Measurements from ENCODE around the gene NAB2. TPM values are rescaled to one million over a fixed set of nuclear protein-coding genes. Genes with fewer than 3 reads are reported as not detected.
A peak's percentile ranks its signal among the peaks of the same experiment; 100 is the strongest.

NAB2 gene
- polyA plus RNA-seq, 1 of the 3 experiments (the other 2 are of a cell fraction): 23.7 TPM

DNA sequence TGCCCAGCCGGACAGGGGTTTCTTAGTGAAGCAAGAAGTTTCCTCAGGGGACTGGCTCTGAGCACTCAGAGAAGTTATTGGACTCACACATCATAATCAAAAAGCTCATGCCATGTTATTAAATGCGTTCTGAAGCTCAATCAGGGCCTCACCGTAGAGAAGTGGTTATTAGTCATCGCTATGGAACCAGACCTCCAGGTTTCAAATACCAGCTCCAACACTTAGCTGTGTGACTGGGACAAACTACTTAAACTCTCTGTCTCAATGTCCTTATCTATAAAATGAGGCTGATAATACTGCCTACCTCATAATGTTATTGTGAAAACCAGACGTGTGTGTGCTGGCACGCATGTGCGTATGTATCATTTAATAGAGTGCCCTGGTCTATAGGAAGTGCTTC lies 14.9 kb downstream of the NAB2 start:
- DNase-seq: no peak
- Histone ChIP-seq H3F3A (replicated peaks; ENCODE audit: insufficient read depth) (no peaks in the 10 kb centered on the region), H4K20me1 (ENCODE audit: insufficient read depth) (no peaks in the 10 kb centered on the region), H3K36me3 (replicated peaks in 1 of 2; ENCODE audit: control insufficient read depth in 1 of 2, insufficient read depth in 2 of 2, low read length in 1 of 2) (no peaks in the 10 kb centered on the region), H3K4me1 (ENCODE audit: control insufficient read depth in 1 of 2, insufficient read depth in 2 of 2, low read depth in 1 of 2, low read length in 1 of 2) (peaks cover 0 to 2% of the 10 kb centered on the region in 2 experiments; a peak in 1 of 4 replicates), H3K4me2 (no peak overlapping the region), H3K27me3 (ENCODE audit: insufficient read depth) (no peaks in the 10 kb centered on the region), H2AFZ (ENCODE audit: low read depth) (no peak overlapping the region), H3K79me2 (ENCODE audit: insufficient read depth) (no peaks in the 10 kb centered on the region), H3K9me2 (no peaks in the 10 kb centered on the region), H3K9ac (no peak overlapping the region), H3K4me3 (ENCODE audit: low read depth in 2 of 2, low read length in 1 of 2) (no peak overlapping the region), H3K27ac (ENCODE audit: low read depth in 2 of 2, low read length in 1 of 2) (no peak overlapping the region), H3K9me3 (no peaks in the 10 kb centered on the region)
- 76% methylated on average over 7 of the region's 7 CpGs for WGBS (ENCODE audit: low lambda C conversion rate)
- ChIA-PET CTCF (interaction anchor here (1.1 to 23.2 kb wide), 8 partner anchors 8 to 110 kb away, joined by 4 to 339 read pairs (median 7); partner anchors contain the start of genes NEMP1 and ZBTB39), POLR2A (no interaction called here)
- TF ChIP-seq NRF1 (IDR thresholded peaks at IDR 0.05; ENCODE audit: low read depth, low read length): no peak
- TF ChIP-seq, protein P1, sequence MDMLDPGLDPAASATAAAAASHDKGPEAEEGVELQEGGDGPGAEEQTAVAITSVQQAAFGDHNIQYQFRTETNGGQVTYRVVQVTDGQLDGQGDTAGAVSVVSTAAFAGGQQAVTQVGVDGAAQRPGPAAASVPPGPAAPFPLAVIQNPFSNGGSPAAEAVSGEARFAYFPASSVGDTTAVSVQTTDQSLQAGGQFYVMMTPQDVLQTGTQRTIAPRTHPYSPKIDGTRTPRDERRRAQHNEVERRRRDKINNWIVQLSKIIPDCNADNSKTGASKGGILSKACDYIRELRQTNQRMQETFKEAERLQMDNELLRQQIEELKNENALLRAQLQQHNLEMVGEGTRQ (IDR thresholded peaks at IDR 0.05; ENCODE audit: borderline replicate concordance, low read depth, low read length): no peak
- no peak for TF ChIP-seq ELF1 (IDR thresholded peaks at IDR 0.05)
- TF ChIP-seq RAD21 (IDR thresholded peaks at IDR 0.05; ENCODE audit: low read length): no peak
- TF ChIP-seq GATA2 (CRISPR knock-in tag; IDR thresholded peaks at IDR 0.05): no peak
- no peak for TF ChIP-seq REST (IDR thresholded peaks at IDR 0.05; ENCODE audit: low read depth, low read length)
- no peak for TF ChIP-seq SMC3 (IDR thresholded peaks at IDR 0.05; ENCODE audit: low read depth, low read length)
- no peak for TF ChIP-seq FOXJ3 (CRISPR knock-in tag; IDR thresholded peaks at IDR 0.05)
- no peak for TF ChIP-seq GABPA (IDR thresholded peaks at IDR 0.05; ENCODE audit: low read depth)

GRCh38 chr12:57104292-57104910 lies 15.5 kb downstream of the NAB2 start:
- Histone ChIP-seq H3K9me3 (no peaks in the 10 kb centered on the region), H3K27me3 (ENCODE audit: insufficient read depth) (no peaks in the 10 kb centered on the region), H3K36me3 (replicated peaks in 1 of 2; ENCODE audit: control insufficient read depth in 1 of 2, insufficient read depth in 2 of 2, low read length in 1 of 2) (no peaks in the 10 kb centered on the region), H2AFZ (ENCODE audit: low read depth) (no peak overlapping the region), H3K4me3 (ENCODE audit: low read depth in 2 of 2, low read length in 1 of 2) (no peak overlapping the region), H3K9me2 (no peaks in the 10 kb centered on the region), H3F3A (replicated peaks; ENCODE audit: insufficient read depth) (no peaks in the 10 kb centered on the region), H4K20me1 (ENCODE audit: insufficient read depth) (no peaks in the 10 kb centered on the region), H3K4me2 (no peak overlapping the region), H3K27ac (ENCODE audit: low read depth in 2 of 2, low read length in 1 of 2) (no peak overlapping the region), H3K9ac (no peak overlapping the region), H3K4me1 (ENCODE audit: control insufficient read depth in 1 of 2, insufficient read depth in 2 of 2, low read depth in 1 of 2, low read length in 1 of 2) (peaks cover 0 to 2% of the 10 kb centered on the region in 2 experiments; a peak in 1 of 4 replicates), H3K79me2 (ENCODE audit: insufficient read depth) (no peaks in the 10 kb centered on the region)
- ChIA-PET POLR2A (no interaction called here), CTCF (interaction anchor here (0.6 to 23.2 kb wide), 14 partner anchors 8 to 139 kb away, joined by 3 to 339 read pairs (median 4); partner anchors contain the start of genes NAB2, NEMP1 and ZBTB39)
- WGBS (ENCODE audit: low lambda C conversion rate): 90% methylated on average over 5 of the region's 12 CpGs
- peak; percentile 23 for DNase-seq
- TF ChIP-seq FOSL2 (IDR thresholded peaks at IDR 0.05; ENCODE audit: borderline replicate concordance, low read depth) (no peak), REST (IDR thresholded peaks at IDR 0.05; ENCODE audit: low read depth, low read length) (no peak), RCOR1 (IDR thresholded peaks at IDR 0.05; ENCODE audit: low read length) (no peak)
- TF ChIP-seq, protein P2, sequence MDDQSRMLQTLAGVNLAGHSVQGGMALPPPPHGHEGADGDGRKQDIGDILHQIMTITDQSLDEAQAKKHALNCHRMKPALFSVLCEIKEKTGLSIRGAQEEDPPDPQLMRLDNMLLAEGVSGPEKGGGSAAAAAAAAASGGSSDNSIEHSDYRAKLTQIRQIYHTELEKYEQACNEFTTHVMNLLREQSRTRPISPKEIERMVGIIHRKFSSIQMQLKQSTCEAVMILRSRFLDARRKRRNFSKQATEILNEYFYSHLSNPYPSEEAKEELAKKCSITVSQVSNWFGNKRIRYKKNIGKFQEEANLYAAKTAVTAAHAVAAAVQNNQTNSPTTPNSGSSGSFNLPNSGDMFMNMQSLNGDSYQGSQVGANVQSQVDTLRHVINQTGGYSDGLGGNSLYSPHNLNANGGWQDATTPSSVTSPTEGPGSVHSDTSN (IDR thresholded peaks at IDR 0.05): no peak
